Testis (tissue), 2 donors: ENCODE results near the gene DYNC1I2.

ENCODE experiments used
- CTCF ChIP-seq, 3 experiments: fragments of 450-650 bp in 2 of 3; fragments of 200-600 bp in 1 of 3; sonication (generic) in 1 of 3; IDR thresholded peaks; one replicate each; pipeline ENCODE4 v1.5.1; 2016 to 2019; ENCODE audit warnings: antibody characterized with exemption in 3 of 3, mild to moderate bottlenecking in 2 of 3, moderate library complexity in 1 of 3
- POLR2A ChIP-seq: fragments of 450-650 bp; IDR thresholded peaks from one replicate; pipeline ENCODE4 v1.6.1; 2017; ENCODE audit warnings: antibody characterized with exemption, mild to moderate bottlenecking, moderate library complexity

DNA sequence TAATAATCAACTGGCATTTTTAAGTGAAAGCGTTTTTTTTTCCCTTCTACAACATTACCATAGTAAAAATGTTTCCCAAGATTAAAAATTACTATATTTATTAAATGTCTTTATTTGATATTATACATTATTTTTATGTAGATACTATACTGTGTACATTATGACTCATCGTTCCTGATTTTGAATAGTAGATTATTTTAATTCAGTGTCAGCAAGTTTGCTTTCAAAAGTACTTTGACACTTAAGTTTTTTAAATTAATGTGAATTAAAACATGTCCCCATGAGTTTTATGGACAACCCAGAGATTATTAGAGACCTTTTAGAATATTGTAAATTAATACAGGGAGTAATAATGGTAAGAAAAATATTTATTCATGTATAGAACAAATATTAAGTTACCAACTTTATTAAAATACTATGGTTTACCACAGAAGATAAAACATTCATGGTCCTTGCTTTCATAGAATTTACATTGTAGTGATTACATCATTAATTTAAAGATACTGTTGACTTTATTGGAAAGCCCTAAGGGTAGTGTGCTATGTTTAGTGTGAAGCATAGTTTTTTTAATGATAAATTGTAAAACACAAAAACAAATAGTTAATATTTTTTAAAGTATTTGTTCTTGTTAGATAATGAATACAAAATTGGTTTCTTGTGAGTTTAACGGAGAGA, 21.9 kb downstream of the DYNC1I2 start:
- no peak for TF ChIP-seq CTCF (IDR thresholded peaks at IDR 0.05)
- no peak for TF ChIP-seq POLR2A
